ELF-1 (cell line): ENCODE measurements around the gene HDHD5.
"Not testable (repeated sequence)": the region's sequence is repeated elsewhere in the genome, so short reads cannot be mapped to it uniquely, and the experiment has no call there.

Experiments used
- DNase-seq: peaks from one replicate; pipeline ENCODE4 v3.0.0-alpha.2; 2016; ENCODE audit warnings: low read depth, low spot score

The HDHD5 gene

DNA sequence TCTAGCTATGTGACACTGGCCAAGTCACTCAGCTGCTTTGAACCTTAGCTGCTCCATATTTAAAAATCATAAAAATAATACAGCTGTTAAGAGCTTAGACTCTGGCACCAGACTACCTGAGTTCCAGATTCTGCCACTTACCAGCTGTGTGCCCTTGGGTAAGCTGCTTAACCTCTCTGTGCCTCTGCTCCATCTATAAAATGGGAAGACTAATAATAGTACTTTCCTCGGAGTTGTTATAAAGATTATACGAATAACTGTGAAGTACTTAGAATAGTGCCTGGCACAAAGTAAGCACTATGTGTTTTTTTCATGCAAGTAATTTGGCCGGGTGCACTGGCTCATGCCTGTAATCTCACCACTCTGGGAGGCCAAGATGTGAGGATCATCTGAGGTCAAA, 1.4 kb downstream of the HDHD5 start:
- no peak for DNase-seq

DNA sequence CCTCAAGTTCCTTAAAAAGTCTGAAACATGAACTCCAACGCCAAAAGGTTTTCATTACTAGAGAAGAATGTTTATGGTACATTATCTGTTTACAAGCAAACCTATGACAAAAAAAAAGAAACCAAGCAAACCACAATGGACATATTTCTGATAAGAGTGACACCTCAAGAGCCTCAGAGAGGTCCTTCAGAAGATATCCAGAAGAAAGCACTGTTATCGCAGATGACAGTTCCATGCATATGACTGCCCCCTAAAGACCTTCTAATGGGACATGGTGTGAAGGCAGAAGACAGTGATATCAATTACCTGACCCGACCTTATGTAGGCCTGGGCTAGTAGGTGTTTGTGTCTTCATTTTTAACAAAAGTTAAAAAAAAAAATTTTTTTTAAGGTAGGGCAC, 3.1 kb downstream of the HDHD5 start:
- DNase-seq = no peak

DNA sequence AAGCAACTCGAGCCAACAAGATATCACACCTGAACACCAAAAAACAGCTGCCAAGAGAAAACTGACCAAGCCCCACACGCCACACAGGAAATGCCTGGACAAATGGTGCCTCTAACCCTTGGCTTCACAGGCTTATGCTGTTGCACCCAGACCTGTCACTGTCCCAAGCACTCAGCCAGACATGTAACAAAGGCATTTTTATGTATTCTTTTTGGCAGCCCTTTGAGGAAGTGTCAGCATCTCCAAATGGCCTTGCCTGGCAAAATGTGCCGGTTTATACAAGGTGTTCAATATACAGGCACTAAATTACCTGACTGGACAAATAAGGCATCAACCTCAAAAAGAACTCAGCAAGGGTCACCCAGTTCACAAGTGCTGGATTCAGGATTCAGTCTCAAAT, 6.1 kb downstream of the HDHD5 start:
- no peak for DNase-seq

DNA sequence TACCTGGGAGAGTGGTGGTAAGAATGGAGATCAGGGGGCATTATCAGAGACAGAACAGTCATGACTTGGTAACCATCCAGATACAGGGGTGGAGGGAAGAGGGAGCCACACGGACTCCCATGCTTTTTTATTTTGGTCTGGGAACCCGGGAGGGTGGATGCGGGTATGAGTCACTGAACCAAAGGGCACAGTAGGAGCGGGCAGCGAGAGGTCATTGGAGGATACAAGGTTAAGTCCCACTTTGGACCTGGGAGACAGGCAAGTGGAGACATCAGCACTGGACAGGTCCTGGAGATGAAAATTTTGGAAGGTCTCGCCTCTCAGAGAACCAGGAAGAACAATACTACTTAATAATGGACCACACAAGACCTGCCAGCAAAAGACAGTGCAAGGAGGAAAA, 6.7 kb downstream of the HDHD5 start:
- no peak for DNase-seq

DNA sequence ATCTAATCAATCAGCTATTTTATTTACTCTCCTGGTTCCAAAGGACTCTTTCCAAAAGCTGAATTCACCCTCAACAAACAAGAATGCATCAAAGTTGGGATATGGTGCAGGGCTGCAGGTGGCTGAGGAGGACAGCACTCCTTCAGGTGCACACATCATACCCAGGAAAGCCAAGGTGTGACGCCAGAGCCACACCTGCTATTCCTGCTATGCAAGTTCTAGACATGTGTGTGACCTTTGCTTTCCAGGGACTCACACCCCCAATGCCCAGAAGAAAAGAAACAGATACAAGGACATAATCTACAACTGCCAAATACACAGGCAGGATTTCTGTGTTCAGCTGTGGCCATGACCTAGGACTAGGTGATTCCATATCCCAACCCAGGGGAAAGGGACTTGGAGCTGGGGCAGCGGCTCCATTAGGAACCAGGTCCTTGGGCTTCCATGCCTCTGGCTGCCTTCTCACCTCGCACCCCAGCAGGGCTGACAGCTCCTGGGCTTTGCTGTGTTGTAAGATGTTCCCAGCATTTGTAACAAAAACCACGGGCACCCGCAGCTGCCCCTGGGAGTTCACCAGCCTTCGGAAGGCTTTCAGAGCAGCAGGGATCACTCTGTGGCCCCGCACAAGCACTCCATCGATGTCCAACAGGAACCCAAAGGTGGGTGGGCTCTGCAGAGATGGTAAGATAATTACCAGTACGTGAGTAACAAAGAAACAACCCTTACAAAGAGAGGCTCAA, 9.8 kb downstream of the HDHD5 start:
- no peak for DNase-seq

DNA sequence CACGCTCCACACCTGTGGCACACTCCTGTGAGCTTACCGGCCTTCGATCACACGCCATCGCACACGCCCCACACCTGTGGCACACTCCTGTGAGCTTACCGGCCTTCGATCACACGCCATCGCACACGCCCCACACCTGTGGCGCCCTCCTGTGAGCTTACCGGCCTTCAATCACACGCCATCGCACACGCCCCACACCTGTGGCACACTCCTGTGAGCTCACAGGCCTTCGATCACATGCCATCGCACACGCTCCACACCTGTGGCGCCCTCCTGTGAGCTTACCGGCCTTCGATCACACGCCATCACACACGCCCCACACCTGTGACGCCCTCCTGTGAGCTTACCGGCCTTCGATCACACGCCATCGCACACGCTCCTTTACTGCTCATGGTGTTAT, 11.6 kb downstream of the HDHD5 start:
- DNase-seq = not testable (repeated sequence)

DNA sequence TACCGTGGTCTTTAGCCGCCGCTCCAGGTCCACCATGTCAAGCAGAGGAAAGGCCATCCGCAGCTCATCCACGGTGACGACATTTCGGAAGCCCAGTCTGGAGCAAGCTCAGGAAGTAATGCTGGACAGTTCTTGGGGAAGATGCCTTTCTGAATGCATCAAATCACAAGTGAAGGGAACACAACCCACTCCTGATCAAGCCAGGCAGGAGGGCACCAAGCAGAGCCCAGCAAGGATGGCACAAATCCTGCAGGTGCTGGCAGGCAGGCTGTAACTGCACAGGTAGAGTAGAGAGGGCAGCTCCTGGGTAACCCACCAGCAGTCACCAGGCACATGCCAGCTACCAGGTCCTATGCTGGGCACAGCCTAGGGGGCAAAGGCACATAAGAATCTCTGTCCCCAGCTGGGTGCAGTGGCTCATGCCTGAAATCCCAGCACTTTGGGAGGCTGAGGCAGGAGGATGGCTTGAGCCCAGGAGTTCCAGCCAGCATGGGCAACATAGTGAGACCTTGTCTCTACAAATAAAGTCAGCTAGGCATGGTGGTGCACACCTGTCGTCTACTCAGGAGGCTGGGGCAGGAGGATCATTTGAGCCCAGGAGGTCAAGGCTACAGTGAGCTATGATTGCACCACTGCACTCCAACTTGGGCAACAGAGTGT, 13.9 kb downstream of the HDHD5 start:
- DNase-seq = no peak

DNA sequence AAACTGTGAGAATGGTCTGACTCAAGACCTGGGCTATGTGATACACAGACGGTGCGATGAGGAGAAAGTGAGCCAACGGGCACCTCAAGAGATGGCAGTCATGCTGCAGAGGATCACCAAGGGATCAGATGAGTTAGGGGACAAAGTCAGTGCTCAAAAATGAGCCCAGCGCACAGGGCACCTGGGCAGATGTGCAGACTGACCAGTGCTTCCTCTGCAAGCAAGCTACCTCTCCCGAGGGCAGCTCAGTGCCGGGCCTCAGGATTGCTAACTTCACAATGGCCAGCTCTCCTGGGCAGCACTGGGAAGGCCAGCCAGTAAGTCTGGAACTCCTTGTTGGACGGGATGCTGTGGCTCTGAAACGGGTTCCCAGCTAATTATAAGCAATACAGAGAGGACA, 15.3 kb downstream of the HDHD5 start:
- DNase-seq = no peak

DNA sequence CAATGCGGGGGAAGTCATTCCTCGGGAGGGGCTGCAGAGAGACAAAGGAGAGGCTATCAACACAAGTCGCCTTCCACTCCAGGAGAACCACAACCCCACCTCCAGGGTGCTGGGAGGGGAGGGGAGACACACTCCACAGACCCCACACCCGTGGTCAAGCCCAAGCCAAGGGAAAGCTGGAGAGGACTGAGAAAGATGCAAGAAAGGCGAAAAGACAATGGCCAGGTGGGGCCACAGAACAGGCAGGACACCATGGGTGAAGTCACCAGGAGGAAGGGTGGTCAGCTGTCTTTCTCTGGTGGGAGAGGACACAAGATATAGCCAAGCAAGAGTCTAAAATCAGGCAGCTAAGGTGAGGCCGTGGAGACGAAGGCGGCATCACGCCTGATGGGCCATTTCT, 16.0 kb downstream of the HDHD5 start:
- no peak for DNase-seq

DNA sequence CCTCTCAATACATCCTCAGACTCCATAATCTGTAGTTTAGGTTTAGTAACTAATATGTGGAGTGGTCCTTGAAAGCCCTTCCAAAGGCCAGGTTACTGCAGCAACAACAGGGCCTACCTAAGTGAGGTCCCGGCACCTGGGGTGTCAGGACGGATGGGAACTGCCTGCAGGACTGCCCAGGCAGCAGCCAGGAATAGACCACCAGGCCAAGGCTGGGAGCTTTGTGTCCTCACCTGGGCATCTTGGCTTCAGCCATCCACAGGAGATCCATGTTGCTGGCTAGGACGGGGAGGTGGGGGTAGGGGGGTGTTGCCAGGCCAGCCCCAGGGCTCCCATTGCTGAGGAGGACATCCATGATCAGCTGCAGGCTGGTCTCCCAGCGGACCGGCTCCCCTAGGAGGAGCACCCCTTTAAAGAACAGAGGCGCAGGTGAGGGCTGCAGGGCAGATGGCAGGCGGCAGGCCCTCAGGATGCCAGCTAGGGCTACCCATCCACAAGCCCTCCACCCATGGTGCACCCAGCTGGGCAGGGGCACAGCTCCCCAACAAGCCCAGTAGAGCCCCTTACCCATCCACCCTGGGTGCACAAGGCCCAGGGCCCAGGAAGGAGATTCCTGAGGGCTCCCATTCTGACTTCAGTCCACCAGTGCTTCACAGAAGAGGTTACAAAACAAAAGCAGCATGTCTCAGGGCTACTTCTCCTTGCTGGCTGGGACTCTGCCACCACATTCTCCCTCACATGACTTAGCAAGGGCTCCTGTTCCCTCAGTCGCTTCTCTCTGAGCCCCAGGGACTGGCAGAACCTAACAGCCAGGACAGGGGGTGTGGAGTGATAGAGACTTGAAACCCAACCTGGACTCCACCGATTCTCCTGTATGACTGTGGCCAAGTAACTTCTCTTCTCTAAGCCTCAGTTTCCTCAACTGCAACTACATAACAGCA, 18.0 kb downstream of the HDHD5 start:
- DNase-seq = no peak

DNA sequence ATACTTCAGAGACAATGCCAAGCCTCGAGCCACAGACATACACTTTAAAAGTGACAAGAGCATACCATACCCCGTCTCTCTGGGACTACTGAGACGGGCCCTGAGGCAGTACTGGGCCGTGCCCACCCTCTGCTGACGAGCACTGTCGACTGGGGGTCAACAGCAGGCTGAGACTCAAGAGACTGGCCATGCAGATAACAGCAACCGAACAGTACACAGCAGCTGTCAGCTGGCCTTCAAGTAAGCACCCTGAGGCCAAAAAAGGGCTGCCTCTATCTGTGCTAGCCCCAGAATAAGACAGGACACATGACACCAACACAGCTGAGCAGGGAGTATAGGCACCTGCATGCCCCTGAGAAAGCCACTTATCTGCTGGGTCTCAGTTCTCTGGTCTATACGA, 19.1 kb downstream of the HDHD5 start:
- DNase-seq = peak; percentile 58

DNA sequence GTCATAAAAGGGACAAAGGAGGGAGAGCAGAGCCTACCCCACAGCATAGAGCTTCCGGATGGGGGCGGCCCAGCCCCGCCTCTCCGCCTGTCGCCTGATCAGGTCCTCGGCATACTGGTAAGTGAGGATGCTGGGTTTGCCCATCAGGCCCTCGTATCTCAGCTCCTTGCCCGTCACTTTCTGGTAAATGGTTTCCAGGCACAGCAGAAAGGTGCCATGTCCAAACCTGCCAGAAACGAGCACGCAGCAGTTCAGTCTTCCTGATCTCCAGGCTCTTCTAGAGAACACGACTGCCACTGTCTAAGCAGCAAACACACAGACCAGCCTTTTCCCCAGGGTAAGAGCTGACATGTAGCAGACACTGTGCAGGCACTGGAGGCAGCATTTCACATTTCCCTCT, 20.6 kb downstream of the HDHD5 start:
- no peak for DNase-seq

DNA sequence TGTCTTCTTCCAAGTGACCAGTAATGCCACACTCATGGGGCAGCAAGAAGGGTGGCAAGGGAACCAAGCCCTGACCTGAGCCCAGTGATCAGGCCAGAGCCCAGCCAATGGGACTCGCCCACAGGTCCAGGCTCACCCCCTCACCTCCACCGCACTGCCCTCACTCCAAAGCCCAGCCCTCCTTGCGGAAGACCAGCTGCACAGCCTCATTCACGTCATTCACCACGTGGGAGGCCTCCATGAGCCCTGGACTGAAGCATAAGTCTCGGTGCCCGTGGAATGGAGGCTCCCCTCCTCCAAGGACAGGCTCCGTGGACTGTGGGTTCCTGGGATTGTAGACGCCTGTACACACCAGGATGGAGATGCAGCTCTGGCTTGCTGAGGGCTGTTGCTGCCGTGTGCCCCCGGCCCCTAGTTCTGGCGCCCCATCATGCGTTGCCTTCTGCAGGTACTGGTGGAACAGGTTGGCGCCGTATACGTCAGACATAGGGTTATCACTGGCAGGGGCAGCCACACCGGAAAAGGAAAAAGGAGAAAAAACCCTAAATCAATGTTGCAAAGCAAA, 21.1 kb downstream of the HDHD5 start:
- no peak for DNase-seq

DNA sequence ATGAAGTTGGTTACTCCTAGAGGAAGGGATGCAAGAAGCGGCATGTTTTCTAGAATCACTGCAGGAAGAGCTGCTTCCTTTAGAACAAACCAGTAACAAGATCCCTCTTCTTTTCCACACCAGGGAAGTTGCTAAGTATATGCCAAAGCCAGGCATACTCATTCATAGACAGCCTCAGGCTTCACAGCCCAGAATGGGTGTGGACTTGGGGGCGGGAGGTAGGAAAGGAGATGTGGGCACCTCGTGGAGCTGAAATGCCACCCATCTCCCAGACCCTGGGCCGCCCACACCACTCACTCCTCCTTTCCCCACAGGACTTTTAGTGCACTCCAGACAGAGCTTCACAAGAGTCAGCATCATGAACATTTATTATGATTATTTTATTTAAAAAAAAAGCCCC, 21.9 kb downstream of the HDHD5 start:
- DNase-seq = no peak

DNA sequence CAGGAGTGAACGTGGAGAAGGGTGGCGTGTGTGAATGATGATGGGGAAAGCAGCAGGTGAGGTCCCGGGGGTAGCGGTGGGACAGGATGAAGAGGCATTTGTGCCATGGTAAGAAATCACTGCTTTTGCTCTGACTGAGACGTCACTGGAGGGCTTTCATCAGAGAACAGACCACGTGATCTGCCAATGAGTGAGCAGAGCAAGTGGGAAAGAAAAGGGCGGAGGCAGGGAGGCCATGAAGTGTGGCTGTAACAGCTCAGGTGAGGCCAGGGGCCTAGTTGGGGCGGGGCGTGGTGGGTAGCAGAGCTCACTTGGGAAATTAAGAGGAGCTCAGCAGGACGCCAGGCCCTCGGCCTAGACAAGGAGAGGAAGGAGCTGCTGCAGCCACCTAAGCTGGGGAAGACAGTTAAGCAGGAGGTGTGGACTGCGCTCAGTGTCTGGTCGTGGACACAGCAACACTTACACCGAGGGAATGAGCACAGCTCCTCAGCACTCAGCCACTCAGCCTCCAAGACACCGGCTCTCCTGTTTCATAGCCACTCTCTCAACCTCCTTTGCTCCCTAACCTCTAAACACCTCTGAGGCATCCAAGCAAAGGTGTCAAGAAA, 23.8 kb downstream of the HDHD5 start:
- no peak for DNase-seq

DNA sequence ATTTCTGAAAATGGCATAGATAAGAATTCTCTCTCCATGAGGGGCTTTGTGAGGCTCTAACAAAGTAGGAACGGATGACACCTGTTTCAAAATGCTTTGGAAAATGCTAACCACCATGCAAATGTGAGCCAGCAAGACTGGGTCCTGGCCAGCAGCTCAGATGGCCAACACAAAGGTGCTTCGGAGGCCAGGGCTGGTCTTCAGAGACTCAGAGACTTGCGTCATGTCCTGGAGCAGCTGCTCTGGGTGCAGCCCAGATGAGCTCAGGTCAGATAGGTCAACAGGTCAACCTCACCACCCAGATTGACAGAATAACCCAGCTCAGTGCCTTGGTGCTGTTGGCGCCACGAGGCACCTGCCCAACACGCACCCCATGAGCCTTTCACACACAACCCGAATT, 25.9 kb downstream of the HDHD5 start:
- no peak for DNase-seq

DNA sequence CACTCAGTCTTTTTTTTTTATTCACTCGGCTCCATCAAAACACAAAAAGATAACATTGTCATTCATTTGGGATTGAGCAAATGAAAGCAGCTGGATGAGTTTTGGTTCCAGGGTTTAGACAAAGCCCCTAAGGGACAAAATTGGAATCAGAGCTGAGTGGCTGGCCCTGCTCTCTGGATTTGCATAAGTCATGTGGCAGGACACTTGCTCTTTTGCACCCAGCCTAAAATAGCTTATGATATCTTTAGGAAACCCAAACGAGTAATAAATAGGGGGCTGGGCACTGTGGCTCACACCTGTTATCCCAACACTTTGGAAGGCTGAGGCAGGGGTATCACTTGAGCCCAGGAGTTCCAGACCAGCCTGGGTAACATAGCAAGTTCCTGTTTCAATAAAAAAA, 27.0 kb downstream of the HDHD5 start:
- DNase-seq = no peak

DNA sequence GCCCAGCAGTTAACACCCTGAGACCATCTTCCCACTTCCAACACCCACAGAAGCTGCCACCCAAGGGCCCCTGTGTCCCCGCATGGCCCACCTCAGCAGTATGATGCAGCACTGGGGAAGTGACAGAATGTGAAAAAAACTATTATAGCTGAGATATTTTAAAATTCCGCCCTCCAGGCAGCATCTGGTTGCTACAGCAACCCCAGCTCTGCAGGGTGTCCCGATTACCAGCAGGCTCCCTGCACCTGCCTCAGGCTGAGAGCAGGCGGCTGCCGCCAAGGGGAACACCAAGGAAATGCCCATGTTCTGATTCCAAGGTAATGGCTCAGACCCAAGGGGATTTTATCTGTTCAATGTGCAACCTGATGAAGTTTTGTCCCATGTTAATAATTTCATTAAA, 27.4 kb downstream of the HDHD5 start:
- peak; percentile 46 for DNase-seq

DNA sequence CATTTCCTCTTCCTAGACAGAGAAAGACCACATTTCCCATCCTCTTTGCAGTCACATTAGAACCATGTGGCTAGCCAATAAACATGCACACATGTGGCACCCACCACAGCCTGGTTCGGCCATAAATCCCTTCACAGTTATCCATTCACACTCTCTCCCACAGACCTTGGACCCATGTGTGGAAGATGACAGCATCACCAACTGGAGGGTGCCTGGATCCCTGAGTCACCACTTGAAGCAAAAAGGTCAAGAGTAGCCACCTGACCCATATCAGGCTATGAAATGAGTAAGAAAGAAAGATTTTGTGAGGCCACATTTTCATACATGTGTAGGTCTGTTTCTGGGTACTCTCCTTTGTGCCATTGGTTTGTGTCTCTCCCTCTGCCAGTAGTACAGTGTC, 28.9 kb downstream of the HDHD5 start:
- no peak for DNase-seq

DNA sequence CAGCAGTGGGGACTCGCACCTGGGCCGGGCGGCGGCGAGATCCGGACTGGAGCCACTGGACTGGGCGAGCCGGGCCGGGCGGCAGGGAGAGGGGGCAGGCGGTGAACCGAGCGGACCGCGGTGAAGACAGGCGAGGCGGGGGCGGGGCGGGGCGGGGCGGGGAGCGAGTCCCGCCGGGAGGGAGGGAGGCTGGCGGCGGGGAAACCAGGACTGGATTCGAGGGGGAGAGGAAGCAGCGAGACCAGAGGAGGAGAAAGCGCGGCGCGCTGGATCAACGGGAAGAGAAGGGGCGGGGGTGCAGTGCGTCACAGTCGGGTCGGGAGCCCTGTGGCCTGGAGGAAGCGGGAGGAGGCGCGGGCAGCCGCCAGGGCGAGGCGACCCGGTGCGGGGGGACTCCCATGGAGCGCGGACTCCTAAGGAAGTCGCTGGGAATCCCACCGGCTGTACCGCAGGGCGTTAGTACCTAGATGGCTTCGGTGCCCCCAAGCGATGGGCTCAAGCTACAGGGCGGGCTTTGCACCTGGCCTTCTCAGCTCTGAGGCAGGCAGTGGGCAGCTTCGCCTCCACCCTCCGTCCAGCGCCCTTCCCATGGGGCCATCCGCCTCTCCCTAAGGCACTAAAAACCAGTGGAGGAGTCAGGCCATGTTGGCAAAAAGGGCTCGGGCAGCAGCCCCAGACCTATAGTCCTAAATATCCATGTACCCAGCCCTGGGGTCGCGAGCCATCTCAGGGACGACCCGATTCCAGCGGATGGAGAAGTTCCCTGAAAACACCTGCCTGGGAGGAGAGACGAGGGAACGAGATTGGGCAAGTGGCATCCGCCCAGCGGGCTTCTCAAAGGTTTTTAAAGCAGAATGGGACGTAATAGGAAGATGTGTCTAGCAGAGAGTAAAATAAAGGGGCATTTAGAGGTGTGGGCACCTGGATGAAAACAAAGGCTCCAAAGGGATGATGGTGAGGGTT, 37.6 kb downstream of the HDHD5 start, which contains the start of gene TMEM121B:
TMEM121B (minus strand) TSS at position 128 of the 963 bp plus-strand sequence. CDS start 233 bp downstream, outside the sequence.
- peak; percentile 88 for DNase-seq
